GM18909 (cell line): ENCODE data around the gene SNAPC1.
A peak's percentile ranks its signal among the peaks of the same experiment; 100 is the strongest.
"Not testable (repeated sequence)": the region's sequence is repeated elsewhere in the genome, so short reads cannot be mapped to it uniquely, and the experiment has no call there.

ENCODE experiments used
- ATAC-seq: cut with Tn5 transposase; IDR thresholded peaks from one replicate; pipeline ENCODE4 v1.9.1; 2021; ENCODE audit warnings: mild to moderate bottlenecking; ENCODE audit not compliant: unreplicated experiment, poor library complexity

The SNAPC1 gene

GRCh38 chr14:61749264-61749663, 13.0 kb upstream of the SNAPC1 start:
- ATAC-seq = no peak

- no peak for ATAC-seq
Measured at GRCh38 chr14:61749867-61750266, 12.4 kb upstream of the SNAPC1 start.

- ATAC-seq = peak; percentile 95
Measured at GRCh38 chr14:61750708-61751474, 11.3 kb upstream of the SNAPC1 start.

- ATAC-seq = no peak
Measured at GRCh38 chr14:61751475-61751989, 10.7 kb upstream of the SNAPC1 start.

- ATAC-seq = peak; percentile 52
Measured at GRCh38 chr14:61752626-61753025, 9.6 kb upstream of the SNAPC1 start.

- no peak for ATAC-seq
Measured at GRCh38 chr14:61753631-61754030, 8.6 kb upstream of the SNAPC1 start.

GRCh38 chr14:61754627-61755381, 7.4 kb upstream of the SNAPC1 start:
- ATAC-seq = no peak

GRCh38 chr14:61755382-61755742, 6.9 kb upstream of the SNAPC1 start:
- ATAC-seq = not testable (repeated sequence)

GRCh38 chr14:61756135-61756534, 6.1 kb upstream of the SNAPC1 start:
- ATAC-seq = no peak

- no peak for ATAC-seq
Measured at GRCh38 chr14:61759878-61760277, 2.3 kb upstream of the SNAPC1 start.

- ATAC-seq = peak; percentile 4
Measured at GRCh38 chr14:61761557-61761956, 663 bp upstream of the SNAPC1 start.

- no peak for ATAC-seq
Measured at GRCh38 chr14:61764342-61765122, 2.3 kb downstream of the SNAPC1 start.

- no peak for ATAC-seq
Measured at GRCh38 chr14:61765225-61765943, 3.2 kb downstream of the SNAPC1 start.

GRCh38 chr14:61766151-61766550, 3.9 kb downstream of the SNAPC1 start:
- no peak for ATAC-seq

GRCh38 chr14:61768240-61768639, 6.0 kb downstream of the SNAPC1 start:
- no peak for ATAC-seq

GRCh38 chr14:61769893-61770292, 7.7 kb downstream of the SNAPC1 start:
- ATAC-seq = no peak

- ATAC-seq = no peak
Measured at GRCh38 chr14:61774861-61775260, 12.6 kb downstream of the SNAPC1 start.

GRCh38 chr14:61780125-61780524, 17.9 kb downstream of the SNAPC1 start:
- ATAC-seq = peak; percentile 82

- no peak for ATAC-seq
Measured at GRCh38 chr14:61797309-61797708, 35.1 kb downstream of the SNAPC1 start.

- no peak for ATAC-seq
Measured at GRCh38 chr14:61802010-61802568, 39.9 kb downstream of the SNAPC1 start.
